Measurements from ENCODE around the gene KRT75.
A peak's percentile ranks its signal among the peaks of the same experiment; 100 is the strongest.
"Not testable (repeated sequence)": the region's sequence is repeated elsewhere in the genome, so short reads cannot be mapped to it uniquely, and the experiment has no call there.

KRT75 gene

GRCh38 chr12:52415870-52416750, 18.1 kb downstream of the KRT75 start:
- DNase-seq: no peak

GRCh38 chr12:52414936-52415335, 19.2 kb downstream of the KRT75 start:
- DNase-seq: no peak

- no peak for DNase-seq
These were observed 20.3 kb downstream of the KRT75 start for GRCh38 chr12:52413782-52414345.

GRCh38 chr12:52413202-52413601, 21.0 kb downstream of the KRT75 start:
- no peak for DNase-seq

GRCh38 chr12:52411815-52412214, 22.4 kb downstream of the KRT75 start:
- no peak for DNase-seq

GRCh38 chr12:52410589-52411248, 23.5 kb downstream of the KRT75 start:
- not testable (repeated sequence) for DNase-seq

GRCh38 chr12:52407918-52408317, 26.3 kb downstream of the KRT75 start:
- no peak for DNase-seq

- no peak for DNase-seq
These were observed 28.2 kb downstream of the KRT75 start, which contains the start of gene KRT82 for GRCh38 chr12:52405922-52406385. Gene KRT82 (minus strand): TSS chr12:52406335. CDS start chr12:52406277, 58 bp downstream.

GRCh38 chr12:52404951-52405350, 29.2 kb downstream of the KRT75 start:
- DNase-seq: no peak

- DNase-seq: no peak
These were observed 30.6 kb downstream of the KRT75 start for GRCh38 chr12:52403561-52403960.

- DNase-seq: peak; percentile 23 to 72
These were observed 31.2 kb downstream of the KRT75 start for GRCh38 chr12:52402873-52403540.

GRCh38 chr12:52402377-52402776, 31.8 kb downstream of the KRT75 start:
- DNase-seq: no peak

- no peak for DNase-seq
These were observed 32.2 kb downstream of the KRT75 start for GRCh38 chr12:52401926-52402325.

GRCh38 chr12:52401526-52401925, 32.6 kb downstream of the KRT75 start:
- DNase-seq: no peak

- no peak for DNase-seq
These were observed 33.3 kb downstream of the KRT75 start for GRCh38 chr12:52400906-52401305.

- no peak for DNase-seq
These were observed 34.4 kb downstream of the KRT75 start for GRCh38 chr12:52399756-52400155.

- DNase-seq: no peak
These were observed 36.0 kb downstream of the KRT75 start for GRCh38 chr12:52398176-52398575.

- no peak for DNase-seq
These were observed 37.5 kb downstream of the KRT75 start for GRCh38 chr12:52396656-52397055.

- peak; percentile 81 to 95 for DNase-seq
These were observed 38.3 kb downstream of the KRT75 start for GRCh38 chr12:52395761-52396434.

- no peak for DNase-seq
These were observed 39.2 kb downstream of the KRT75 start for GRCh38 chr12:52394836-52395405.

- DNase-seq: no peak
These were observed 41.6 kb downstream of the KRT75 start for GRCh38 chr12:52392465-52393007.

GRCh38 chr12:52391618-52392002, 42.6 kb downstream of the KRT75 start:
- DNase-seq: peak; percentile 92 to 95
